Pancreas (tissue), 10 donors: ENCODE results near the gene ZNF48. TPM values are rescaled to one million over a fixed set of nuclear protein-coding genes. Genes with fewer than 3 reads are reported as not detected.
A peak's percentile ranks its signal among the peaks of the same experiment; 100 is the strongest.

Experiments used
- ATAC-seq, 4 donors: fragments of 200-7000 bp; cut with Tn5 transposase; one replicate each; pipeline versions ENCODE4 v1.8.0 to v1.9.1; 2020; ENCODE audit warnings: mild to moderate bottlenecking in 4 of 4, moderate library complexity in 4 of 4
- DNase-seq, 6 donors: peaks; one replicate each; pipeline ENCODE4 v3.0.0-alpha.2; 2020
- FAIRE-seq: peaks from 2 replicates; lab custom pipeline; 2012; peaks lifted over from hg19 to GRCh38; lab: Jason Lieb, UNC
- H3K27ac ChIP-seq, 4 donors: fragments of 200-600 bp; sonication (generic); 1 replicate in 3 of 4; 2 replicates in 1 of 4; pipeline versions ENCODE4 v1.5.0 to v1.8.0; 2020
- H3K27me3 ChIP-seq, 4 donors: fragments of 200-600 bp; one replicate each; pipeline ENCODE4 v1.8.0; 2021
- H3K36me3 ChIP-seq, 3 donors: fragments of 200-600 bp; sonication (generic) in 1 of 3; one replicate each; pipeline versions ENCODE4 v1.5.0 to v1.8.0; 2020 to 2021
- H3K4me1 ChIP-seq, 3 donors: fragments of 200-600 bp; one replicate each; pipeline ENCODE4 v1.8.0; 2021
- H3K4me3 ChIP-seq, 4 donors: fragments of 200-600 bp; sonication (generic) in 2 of 4; one replicate each; pipeline versions ENCODE4 v1.5.0 to v1.8.0; 2020 to 2021
- H3K9me3 ChIP-seq, 4 donors: fragments of 200-600 bp; one replicate each; pipeline ENCODE4 v1.8.0; 2021
- WGBS, 2 donors: extraction: QIAGEN DNeasy Blood & Tissue Kit; methylation state at CpG; one replicate each; pipeline ENCODE4 v1.1.7; 2013; 5-methylcytosine and 5-hydroxymethylcytosine counted together
- intact Hi-C, 3 donors: fragments of 100-400 bp; cut with DNase I; formaldehyde crosslinking; loops; one replicate each; pipeline versions ENCODE4 v1.11.1 to v1.14.2; 2022
- polyA plus RNA-seq, 2 donors: library from polyadenylated mRNA; stranded (reverse); fragments of 200-250 nt; gene quantifications; one replicate each; pipeline ENCODE4 v1.2.3, GENCODE V29; 2013
- total RNA-seq, 6 donors: library from RNA; stranded (reverse); fragmentation: NEBNext Ultra II Directional in 4 of 6; extraction: Animal tissue kit (Norgen Biotek cat#: 25700) in 4 of 6; gene quantifications; one replicate each; pipeline versions ENCODE4 v1.2.1 to v1.2.4, GENCODE V29; 2021 to 2023
- TF ChIP-seq, protein P1 (sequence below), 4 donors: fragments of 200-600 bp; sonication (generic) in 3 of 4; IDR thresholded peaks; one replicate each; pipeline versions ENCODE4 v1.5.0 to v1.8.0; 2021; ENCODE audit warnings: antibody characterized with exemption in 4 of 4
- donor health status: healthy with polysubstance abuse.
- donor health status: DM: no; HTN: no; CAD: no; lungs with moderate emphysema.
- donor health status: DM: no; HTN: no; CAD: no.
- donor health status: control.
- donor health status: control.
- donor health status: Bipolar disorder and iron deficiency.
- donor health status: DM: yes; HTN: yes; CAD: no.
- donor health status: DM: no; HTN: no; CAD: no.
- donor health status: DM: no; HTN: no; CAD: no.
- donor health status: DM: yes; HTN: yes; CAD: no.

ZNF48 gene
- total and polyA plus RNA-seq, 8 donors = 3.1 to 6.5 (median 4.6) TPM

DNA sequence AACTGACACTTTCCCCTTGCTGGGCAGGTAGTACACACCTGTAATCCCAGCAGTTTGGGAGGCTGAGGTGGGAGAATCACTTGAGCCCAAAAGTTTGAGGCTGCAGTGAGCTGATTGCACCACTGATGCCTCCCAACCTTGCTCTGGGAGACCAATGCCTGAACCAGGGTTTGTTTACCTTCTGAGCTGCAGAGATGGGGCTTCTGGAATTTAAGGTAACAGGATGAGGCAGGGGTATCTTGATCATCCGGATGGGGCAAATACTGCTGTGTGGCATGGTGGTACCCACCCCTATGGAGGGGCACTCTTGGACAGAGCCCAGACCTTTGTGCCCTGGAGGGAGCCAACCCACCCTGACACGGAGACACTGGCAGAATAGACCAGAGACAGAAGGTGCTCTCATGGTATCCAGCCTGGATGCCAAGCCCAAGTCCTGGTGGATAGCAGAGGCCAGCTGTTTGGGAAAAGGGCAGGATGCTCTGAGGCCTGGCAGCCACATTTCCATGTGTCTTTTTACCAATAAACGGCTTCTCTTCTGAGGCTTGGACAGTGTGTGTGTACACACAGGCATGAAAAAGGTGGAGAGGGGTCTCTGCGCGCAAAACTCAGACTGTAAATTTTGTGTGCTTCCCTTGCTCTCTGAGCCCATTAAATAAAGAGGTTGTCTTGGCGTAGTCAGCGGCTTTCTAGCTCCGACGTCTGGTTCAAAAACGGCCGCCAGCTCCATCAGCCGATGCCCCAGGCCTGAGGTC, 4.4 kb downstream of the ZNF48 start:
- TF ChIP-seq, protein P1, sequence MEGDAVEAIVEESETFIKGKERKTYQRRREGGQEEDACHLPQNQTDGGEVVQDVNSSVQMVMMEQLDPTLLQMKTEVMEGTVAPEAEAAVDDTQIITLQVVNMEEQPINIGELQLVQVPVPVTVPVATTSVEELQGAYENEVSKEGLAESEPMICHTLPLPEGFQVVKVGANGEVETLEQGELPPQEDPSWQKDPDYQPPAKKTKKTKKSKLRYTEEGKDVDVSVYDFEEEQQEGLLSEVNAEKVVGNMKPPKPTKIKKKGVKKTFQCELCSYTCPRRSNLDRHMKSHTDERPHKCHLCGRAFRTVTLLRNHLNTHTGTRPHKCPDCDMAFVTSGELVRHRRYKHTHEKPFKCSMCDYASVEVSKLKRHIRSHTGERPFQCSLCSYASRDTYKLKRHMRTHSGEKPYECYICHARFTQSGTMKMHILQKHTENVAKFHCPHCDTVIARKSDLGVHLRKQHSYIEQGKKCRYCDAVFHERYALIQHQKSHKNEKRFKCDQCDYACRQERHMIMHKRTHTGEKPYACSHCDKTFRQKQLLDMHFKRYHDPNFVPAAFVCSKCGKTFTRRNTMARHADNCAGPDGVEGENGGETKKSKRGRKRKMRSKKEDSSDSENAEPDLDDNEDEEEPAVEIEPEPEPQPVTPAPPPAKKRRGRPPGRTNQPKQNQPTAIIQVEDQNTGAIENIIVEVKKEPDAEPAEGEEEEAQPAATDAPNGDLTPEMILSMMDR (IDR thresholded peaks at IDR 0.05) = no peak
- DNase-seq (no peak), FAIRE-seq (no peak), ATAC-seq (no peak)
- 23 to 24% methylated on average over 12 of the region's 12 CpGs for whole genome bisulfite sequencing, 2 donors
- Histone ChIP-seq H3K4me1 (peaks cover 0 to 8% (median 6%) of the 10 kb centered on the region in 3 donors), H3K27ac (peak overlapping the region; percentile 30 to 77 (median 64)), H3K9me3 (no peaks in the 10 kb centered on the region), H3K4me3 (peak overlapping the region; percentile 29 to 76 (median 46)), H3K27me3 (no peaks in the 10 kb centered on the region), H3K36me3 (peaks cover 0 to 9% (median 0%) of the 10 kb centered on the region in 3 donors)
- intact Hi-C loops = no loop called here

DNA sequence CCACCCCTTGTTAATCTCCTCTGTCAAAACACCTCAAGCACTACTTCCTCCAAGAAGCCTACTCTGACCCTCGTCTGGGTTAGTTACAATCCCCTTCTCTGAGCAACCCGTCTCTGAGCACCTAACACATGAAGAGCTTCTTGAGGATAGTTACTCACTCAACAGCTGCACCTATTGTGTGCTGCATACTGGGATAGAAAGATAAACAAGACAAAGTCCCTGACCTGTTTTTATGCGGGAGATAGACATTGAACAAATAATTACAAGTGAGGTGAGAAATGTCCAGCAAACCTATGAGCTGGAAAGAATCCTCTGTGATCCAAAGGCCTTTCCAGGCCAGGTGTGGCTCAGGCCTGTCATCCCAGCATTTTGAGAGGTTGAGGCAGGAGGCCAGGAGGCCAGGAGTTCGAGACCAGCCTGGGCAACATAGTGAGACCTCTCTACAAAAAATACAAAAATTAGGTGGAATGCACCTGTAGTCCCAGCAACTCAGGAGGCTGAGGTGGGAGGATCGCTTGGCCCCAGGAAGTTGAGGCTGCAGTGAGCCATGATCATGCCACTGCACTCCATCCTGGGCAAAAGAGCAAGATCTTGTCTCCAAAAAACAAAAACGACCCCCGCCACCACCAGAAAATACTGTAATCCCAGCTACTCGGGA, 6.7 kb downstream of the ZNF48 start:
- no peaks in the 10 kb centered on the region for H3K27me3 ChIP-seq
- FAIRE-seq = no peak
- peaks cover 0 to 9% (median 0%) of the 10 kb centered on the region in 3 donors for H3K36me3 ChIP-seq
- no peak for ATAC-seq
- TF ChIP-seq, protein P1 (IDR thresholded peaks at IDR 0.05) = no peak
- H3K27ac ChIP-seq = no peak overlapping the region
- H3K4me1 ChIP-seq = no peaks in the 10 kb centered on the region
- H3K4me3 ChIP-seq = no peak overlapping the region
- no peaks in the 10 kb centered on the region for H3K9me3 ChIP-seq
- intact Hi-C loops = no loop called here
- WGBS, 2 donors = 57 to 65% methylated on average over 8 of the region's 8 CpGs
- no peak for DNase-seq

DNA sequence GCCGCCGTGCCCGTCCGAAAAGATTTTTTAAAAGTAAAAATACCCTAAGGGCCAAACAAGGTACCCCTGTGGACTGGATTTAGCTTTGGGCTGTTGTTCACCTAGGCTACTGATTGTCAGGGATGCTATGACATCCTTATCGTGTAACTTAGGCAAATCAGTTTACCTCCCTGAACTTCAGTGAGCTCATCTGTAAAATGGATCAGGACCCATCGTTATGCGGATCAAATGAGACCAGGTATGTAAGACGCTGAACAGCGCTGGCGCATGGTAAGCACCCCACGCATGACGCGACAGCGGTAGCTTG, 11.5 kb downstream of the ZNF48 start:
- no peak for FAIRE-seq
- intact Hi-C loops = no loop called here
- DNase-seq = no peak
- TF ChIP-seq, protein P1 (IDR thresholded peaks at IDR 0.05) = no peak
- ATAC-seq = no peak
- 10 to 11% methylated on average over 14 of the region's 14 CpGs for WGBS, 2 donors
- H3K9me3 ChIP-seq = no peaks in the 10 kb centered on the region
- H3K27ac ChIP-seq = peak overlapping the region; percentile 54 to 86 (median 79)
- no peaks in the 10 kb centered on the region for H3K27me3 ChIP-seq
- peak overlapping the region; percentile 52 to 66 (median 60) for H3K4me3 ChIP-seq
- no peaks in the 10 kb centered on the region for H3K36me3 ChIP-seq
- peaks cover 0 to 12% (median 5%) of the 10 kb centered on the region in 3 donors for H3K4me1 ChIP-seq

DNA sequence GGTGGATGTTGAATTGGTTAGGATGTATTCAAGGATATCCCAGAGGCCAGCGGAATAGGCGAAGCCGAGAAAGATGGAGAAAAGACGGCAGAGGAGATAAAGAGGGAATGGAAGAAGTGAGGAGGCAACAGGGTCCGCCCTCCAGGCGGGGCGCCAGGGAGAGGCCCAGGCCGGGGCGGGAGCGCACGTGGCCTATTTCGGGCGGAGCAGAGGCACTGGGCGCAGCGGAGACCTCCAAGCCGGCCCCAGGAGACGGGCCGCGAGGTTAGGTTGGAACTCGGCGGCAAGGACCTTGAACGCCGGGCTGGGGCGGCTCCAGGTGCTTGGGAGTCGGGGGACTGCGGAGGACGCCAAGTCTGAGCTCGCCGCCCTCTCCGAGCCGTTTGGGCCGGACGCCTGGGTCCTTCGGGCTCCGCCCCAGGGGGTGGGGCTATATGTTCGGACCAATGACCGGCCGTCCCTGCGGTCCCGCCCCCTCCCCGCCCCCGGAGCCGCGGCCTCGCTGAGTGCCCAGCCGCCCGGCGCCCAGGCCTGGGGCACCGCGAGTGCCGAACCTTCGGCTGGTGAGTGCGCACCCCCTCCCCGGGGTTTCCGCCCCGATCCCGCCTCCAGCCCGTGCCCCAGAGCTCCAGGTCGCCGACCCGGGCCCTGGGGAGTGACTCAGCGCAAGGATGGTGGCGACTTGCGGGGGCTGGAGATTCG, 12.0 kb downstream of the ZNF48 start, which contains the start of gene ZNF771:
ZNF771 (plus strand) TSS at position 505 of the 702 bp plus-strand sequence. CDS start 448 bp downstream, outside the sequence.
- no peak for FAIRE-seq
- Histone ChIP-seq H3K36me3 (no peaks in the 10 kb centered on the region), H3K9me3 (no peaks in the 10 kb centered on the region), H3K4me3 (peak within 1 kb of the TSS; percentile 52 to 66 (median 60)), H3K4me1 (peaks cover 0 to 12% (median 5%) of the 10 kb centered on the region in 3 donors), H3K27ac (peak within 1 kb of the TSS; percentile 54 to 86 (median 79)), H3K27me3 (no peaks in the 10 kb centered on the region)
- TF ChIP-seq, protein P1 (IDR thresholded peaks at IDR 0.05) = no peak
- intact Hi-C loops = no loop called here
- WGBS, 2 donors = 1% methylated on average over 47 to 65 of the region's 65 CpGs
- DNase-seq = peak; percentile 92 to 98 (median 96)
- ATAC-seq = peak; percentile 94 to 96 (median 95)
